Duodenal mucosa (tissue), 2 donors: Measurements from ENCODE around the gene PPCDC.

Experiments
- H3K27ac ChIP-seq: one replicate; pipeline ENCODE4 v1.7.0; 2013; ENCODE audit warnings: low read depth, low read length
- H3K27me3 ChIP-seq, 2 donors: one replicate each; pipeline ENCODE4 v1.7.0; 2013; ENCODE audit warnings: low read length in 2 of 2, control low read depth in 1 of 2; ENCODE audit not compliant: insufficient read depth in 2 of 2, control insufficient read depth in 1 of 2
- H3K36me3 ChIP-seq, 2 donors: one replicate each; pipeline ENCODE4 v1.7.0; 2013; ENCODE audit warnings: low read length in 2 of 2, control low read depth in 1 of 2; ENCODE audit not compliant: insufficient read depth in 2 of 2, control insufficient read depth in 1 of 2
- H3K4me1 ChIP-seq, 2 donors: one replicate each; pipeline ENCODE4 v1.7.0; 2013; ENCODE audit warnings: low read length in 2 of 2, control low read depth in 1 of 2; ENCODE audit not compliant: insufficient read depth in 2 of 2, control insufficient read depth in 1 of 2
- H3K4me3 ChIP-seq, 2 donors: one replicate each; pipeline ENCODE4 v1.7.0; 2013; ENCODE audit warnings: low read length in 2 of 2, low read depth in 1 of 2
- H3K9ac ChIP-seq, 2 donors: one replicate each; pipeline ENCODE4 v1.7.0; 2013; ENCODE audit warnings: low read length in 2 of 2, low read depth in 1 of 2
- H3K9me3 ChIP-seq, 2 donors: one replicate each; pipeline ENCODE4 v1.7.0; 2013; ENCODE audit warnings: low read length in 2 of 2, control low read depth in 1 of 2; ENCODE audit not compliant: control insufficient read depth in 1 of 2

Gene PPCDC

GRCh38 chr15:75023181-75023871 is at the start of gene PPCDC:
Gene PPCDC, plus strand, starts transcription at chr15:75023590. Its CDS starts 4,729 bp downstream, at chr15:75028319.
- peak within 1 kb of the TSS; percentile 98 to 99 for H3K4me3 ChIP-seq
- H3K27ac ChIP-seq: peak within 1 kb of the TSS; percentile 80
- peaks cover 7 to 9% of the 10 kb centered on the region in 2 donors for H3K36me3 ChIP-seq
- H3K4me1 ChIP-seq: peaks cover 19 to 25% of the 10 kb centered on the region in 2 donors
- H3K9me3 ChIP-seq: no peaks in the 10 kb centered on the region
- H3K9ac ChIP-seq: peak within 1 kb of the TSS; percentile 99 to 100
- H3K27me3 ChIP-seq: no peaks in the 10 kb centered on the region

- Histone ChIP-seq H3K9me3 (no peaks in the 10 kb centered on the region), H3K36me3 (no peaks in the 10 kb centered on the region)
These were observed 47.2 kb upstream of the PPCDC start for GRCh38 chr15:74976159-74976558.

GRCh38 chr15:74977599-74977998 is 45.8 kb upstream of the PPCDC start:
- Histone ChIP-seq H3K9ac (no peak overlapping the region), H3K27ac (no peak overlapping the region), H3K27me3 (no peaks in the 10 kb centered on the region), H3K4me1 (no peaks in the 10 kb centered on the region), H3K4me3 (no peak overlapping the region), H3K36me3 (no peaks in the 10 kb centered on the region), H3K9me3 (no peaks in the 10 kb centered on the region)

More at GRCh38 chr15:74976159-74976558, 47.2 kb upstream of the PPCDC start:
- H3K27ac ChIP-seq: no peak overlapping the region
- H3K4me3 ChIP-seq: no peak overlapping the region
- H3K4me1 ChIP-seq: no peaks in the 10 kb centered on the region
- no peaks in the 10 kb centered on the region for H3K27me3 ChIP-seq
- no peak overlapping the region for H3K9ac ChIP-seq

GRCh38 chr15:74978077-74978476 is 45.3 kb upstream of the PPCDC start:
- no peak overlapping the region for H3K27ac ChIP-seq
- no peaks in the 10 kb centered on the region for H3K27me3 ChIP-seq
- H3K9ac ChIP-seq: no peak overlapping the region

GRCh38 chr15:74978503-74978902 is 44.9 kb upstream of the PPCDC start:
- Histone ChIP-seq H3K4me3 (no peak overlapping the region), H3K27ac (no peak overlapping the region)

More at GRCh38 chr15:74978077-74978476, 45.3 kb upstream of the PPCDC start:
- no peaks in the 10 kb centered on the region for H3K4me1 ChIP-seq
- H3K36me3 ChIP-seq: no peaks in the 10 kb centered on the region
- H3K9me3 ChIP-seq: no peaks in the 10 kb centered on the region
- no peak overlapping the region for H3K4me3 ChIP-seq

GRCh38 chr15:74982183-74982582 is 41.2 kb upstream of the PPCDC start:
- Histone ChIP-seq H3K36me3 (no peaks in the 10 kb centered on the region), H3K4me3 (no peak overlapping the region), H3K9ac (no peak overlapping the region), H3K9me3 (no peaks in the 10 kb centered on the region), H3K27me3 (no peaks in the 10 kb centered on the region), H3K4me1 (no peaks in the 10 kb centered on the region), H3K27ac (no peak overlapping the region)

More at GRCh38 chr15:74978503-74978902, 44.9 kb upstream of the PPCDC start:
- H3K9me3 ChIP-seq: no peaks in the 10 kb centered on the region
- H3K27me3 ChIP-seq: no peaks in the 10 kb centered on the region
- H3K9ac ChIP-seq: no peak overlapping the region
- no peaks in the 10 kb centered on the region for H3K4me1 ChIP-seq
- H3K36me3 ChIP-seq: no peaks in the 10 kb centered on the region

- no peaks in the 10 kb centered on the region for H3K36me3 ChIP-seq
- no peak overlapping the region for H3K9ac ChIP-seq
- H3K27me3 ChIP-seq: no peaks in the 10 kb centered on the region
- H3K27ac ChIP-seq: no peak overlapping the region
- no peaks in the 10 kb centered on the region for H3K9me3 ChIP-seq
- no peaks in the 10 kb centered on the region for H3K4me1 ChIP-seq
- H3K4me3 ChIP-seq: no peak overlapping the region
These were observed 39.6 kb upstream of the PPCDC start for GRCh38 chr15:74983725-74984231.

- Histone ChIP-seq H3K27ac (no peak overlapping the region), H3K4me3 (no peak overlapping the region), H3K4me1 (no peaks in the 10 kb centered on the region), H3K36me3 (no peaks in the 10 kb centered on the region), H3K9ac (no peak overlapping the region), H3K27me3 (no peaks in the 10 kb centered on the region), H3K9me3 (no peaks in the 10 kb centered on the region)
These were observed 35.2 kb upstream of the PPCDC start for GRCh38 chr15:74988007-74988800.

GRCh38 chr15:74989527-74989926 is 33.9 kb upstream of the PPCDC start:
- Histone ChIP-seq H3K4me1 (no peaks in the 10 kb centered on the region), H3K27ac (no peak overlapping the region), H3K9ac (no peak overlapping the region), H3K9me3 (no peaks in the 10 kb centered on the region), H3K36me3 (no peaks in the 10 kb centered on the region), H3K4me3 (no peak overlapping the region), H3K27me3 (no peaks in the 10 kb centered on the region)

GRCh38 chr15:74992619-74993018 is 30.8 kb upstream of the PPCDC start:
- Histone ChIP-seq H3K4me1 (peaks cover 17 to 18% of the 10 kb centered on the region in 2 donors), H3K4me3 (no peak overlapping the region), H3K9me3 (no peaks in the 10 kb centered on the region), H3K27me3 (peaks cover 4 to 7% of the 10 kb centered on the region in 2 donors), H3K9ac (no peak overlapping the region), H3K27ac (no peak overlapping the region), H3K36me3 (no peaks in the 10 kb centered on the region)
